Measurements from ENCODE around the gene DNMT3A.
A peak's percentile ranks its signal among the peaks of the same experiment; 100 is the strongest.

DNMT3A gene

DNA sequence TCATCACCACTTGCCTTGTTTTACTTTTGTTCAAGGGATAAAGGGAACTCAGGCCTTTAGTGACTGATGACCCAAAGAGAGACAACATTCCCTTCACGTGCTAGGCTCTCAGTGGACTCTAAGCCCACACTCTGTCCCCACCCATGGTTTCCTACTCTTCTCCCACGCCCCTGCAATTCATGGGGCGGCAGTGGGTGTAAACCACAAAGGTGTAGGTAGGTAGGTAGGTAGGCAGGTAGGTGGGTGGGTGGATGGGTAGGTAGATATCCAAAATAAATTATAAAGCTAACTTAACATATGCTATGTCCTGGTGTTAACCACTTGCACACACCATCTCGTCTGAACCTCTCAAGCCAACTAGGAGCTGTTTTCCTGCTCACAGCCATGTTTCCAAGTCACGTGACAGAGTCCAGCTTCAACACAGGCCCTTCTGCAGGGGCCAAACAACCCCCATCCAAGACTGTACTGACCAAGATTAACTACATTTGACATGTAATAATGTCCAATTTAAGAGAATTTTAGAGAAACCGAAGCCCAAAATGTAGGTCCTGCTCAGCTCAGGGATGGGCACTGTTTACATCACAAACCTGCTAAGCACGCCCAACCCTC, 33.7 kb downstream of the DNMT3A start:
- DNase-seq (ENCODE audit: low read depth in 3 of 3, low spot score in 1 of 3) = no peak

DNA sequence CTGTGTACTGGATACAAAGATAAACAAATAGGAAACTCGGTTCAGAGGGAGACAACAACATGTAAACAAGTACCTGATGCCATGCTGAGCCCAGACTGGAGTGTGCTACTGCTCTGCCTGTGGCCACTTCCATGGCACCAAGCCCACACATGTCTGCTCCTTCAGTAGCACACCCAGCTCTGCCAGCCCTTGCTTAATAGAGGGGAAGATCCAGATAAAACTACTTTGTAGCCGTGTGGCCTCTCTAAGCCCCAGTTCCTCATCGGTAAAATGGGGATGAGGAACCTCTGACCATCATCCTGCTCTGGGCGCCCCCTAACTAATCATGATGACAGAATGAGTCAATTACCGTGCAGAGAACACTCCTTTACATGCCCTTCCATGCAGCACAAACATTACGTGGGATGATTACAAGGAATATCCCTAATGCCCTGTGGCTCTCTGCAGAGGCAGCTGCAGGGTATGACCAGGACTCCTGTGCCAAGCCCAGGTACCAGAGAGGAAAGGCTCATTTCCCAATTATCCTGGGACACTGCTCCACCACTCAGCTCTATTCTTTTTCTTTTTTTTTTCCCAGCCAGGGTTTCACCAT, 34.9 kb downstream of the DNMT3A start:
- no peak for DNase-seq (ENCODE audit: low read depth in 3 of 3, low spot score in 1 of 3)

DNA sequence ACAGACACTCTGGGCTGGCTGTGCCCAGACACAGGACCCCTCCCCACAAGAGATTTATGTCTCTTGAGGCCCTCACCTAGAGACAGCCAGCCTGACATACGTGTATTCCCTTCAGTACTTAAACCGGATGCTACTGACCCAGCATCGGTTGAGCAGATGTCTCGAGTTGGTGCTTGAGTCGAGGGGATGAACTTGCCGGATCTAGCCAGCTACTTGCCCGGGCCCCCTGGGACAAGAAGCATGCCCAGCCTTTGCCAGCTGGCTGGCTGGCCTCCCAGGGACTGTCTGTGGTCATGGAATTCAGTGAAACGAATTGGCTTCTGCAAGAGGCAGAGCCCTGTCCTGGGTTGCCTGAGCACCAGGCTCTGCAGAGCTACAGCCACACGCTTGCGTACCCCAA, 36.0 kb downstream of the DNMT3A start:
- DNase-seq (ENCODE audit: low read depth in 3 of 3, low spot score in 1 of 3) = no peak

DNA sequence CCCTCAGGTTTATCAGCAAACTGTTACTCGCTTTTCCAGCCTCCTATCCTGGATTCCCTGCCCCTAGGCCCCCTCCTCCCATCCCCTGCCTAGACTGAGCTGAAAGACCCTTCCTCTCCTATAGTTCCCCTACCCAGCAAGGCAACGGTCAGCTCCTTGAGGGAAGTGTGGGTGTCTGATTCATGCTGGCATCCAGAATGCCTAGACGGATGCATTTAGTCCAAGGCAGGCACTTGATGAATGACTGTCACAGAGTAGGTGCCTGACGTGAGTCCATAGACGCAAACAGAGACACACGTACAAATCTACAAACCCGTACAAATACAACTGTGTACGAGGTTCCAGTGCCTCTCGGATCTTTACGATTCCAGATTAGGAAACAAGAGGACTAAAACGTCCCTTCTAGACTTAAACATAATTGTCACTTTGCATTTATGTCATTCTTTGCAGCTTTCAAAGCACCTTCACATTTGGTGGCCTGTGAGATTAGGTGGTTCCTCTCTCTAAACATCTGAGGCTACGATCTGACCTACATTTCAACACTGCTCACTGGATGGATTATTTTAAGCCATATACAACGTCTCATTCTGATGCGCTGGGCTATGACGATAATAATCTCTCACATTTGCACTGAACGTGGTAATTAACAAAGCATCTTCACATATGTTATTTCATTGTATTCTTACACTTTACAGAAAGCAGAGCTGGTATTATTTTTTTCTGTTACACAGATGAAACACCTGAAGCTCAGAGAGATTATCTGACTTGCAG, 36.7 kb downstream of the DNMT3A start:
- DNase-seq (ENCODE audit: low read depth in 3 of 3, low spot score in 1 of 3) = no peak

DNA sequence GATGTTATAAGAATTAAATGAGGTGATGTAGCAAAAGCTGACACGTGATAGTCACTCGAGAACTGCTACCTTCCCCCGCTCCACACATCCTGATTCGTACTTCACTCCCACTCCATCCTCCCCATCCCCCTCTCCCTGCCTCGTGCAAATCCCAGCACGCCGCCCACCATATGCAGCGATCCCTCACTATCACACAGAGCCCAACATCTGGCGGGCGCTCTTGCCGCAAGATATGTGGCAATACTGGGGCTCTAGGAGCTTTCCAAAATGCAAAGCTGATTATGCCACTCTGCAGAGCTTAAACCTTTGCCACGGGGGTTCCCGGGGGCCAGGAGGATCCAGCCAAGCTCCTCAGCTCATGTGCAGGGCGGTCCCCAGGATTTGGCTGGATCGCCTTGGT, 37.4 kb downstream of the DNMT3A start:
- no peak for DNase-seq (ENCODE audit: low read depth in 3 of 3, low spot score in 1 of 3)

DNA sequence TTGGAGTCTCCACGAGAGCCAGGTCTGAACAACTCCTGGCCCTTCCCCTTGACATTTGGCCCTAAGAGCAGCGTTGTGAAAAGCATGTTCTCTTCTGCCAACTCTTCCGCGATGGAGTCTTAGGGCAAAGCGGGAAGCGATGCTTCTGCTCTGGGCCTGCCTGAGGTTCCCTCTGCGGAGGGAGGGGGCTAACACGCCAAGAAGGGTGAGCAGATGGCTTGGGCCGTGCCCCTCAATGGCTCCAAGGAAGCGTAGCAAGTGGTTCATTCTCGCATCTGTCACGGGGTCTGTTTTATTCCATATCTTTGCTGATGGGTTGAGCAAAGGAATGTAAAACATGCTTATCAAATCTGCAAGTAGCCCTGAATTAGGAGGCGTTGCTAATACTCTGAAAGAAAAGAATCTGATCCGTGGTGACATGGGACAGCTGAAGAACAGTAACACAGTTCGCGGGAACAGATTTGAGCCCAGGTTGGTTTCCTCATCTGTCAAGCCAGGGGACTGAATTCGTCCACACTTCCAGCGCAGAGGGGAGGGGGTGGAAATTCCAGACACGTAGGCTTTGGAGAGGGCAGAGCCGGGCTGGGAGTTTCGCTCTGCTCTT, 38.0 kb downstream of the DNMT3A start:
- no peak for DNase-seq (ENCODE audit: low read depth in 3 of 3, low spot score in 1 of 3)

DNA sequence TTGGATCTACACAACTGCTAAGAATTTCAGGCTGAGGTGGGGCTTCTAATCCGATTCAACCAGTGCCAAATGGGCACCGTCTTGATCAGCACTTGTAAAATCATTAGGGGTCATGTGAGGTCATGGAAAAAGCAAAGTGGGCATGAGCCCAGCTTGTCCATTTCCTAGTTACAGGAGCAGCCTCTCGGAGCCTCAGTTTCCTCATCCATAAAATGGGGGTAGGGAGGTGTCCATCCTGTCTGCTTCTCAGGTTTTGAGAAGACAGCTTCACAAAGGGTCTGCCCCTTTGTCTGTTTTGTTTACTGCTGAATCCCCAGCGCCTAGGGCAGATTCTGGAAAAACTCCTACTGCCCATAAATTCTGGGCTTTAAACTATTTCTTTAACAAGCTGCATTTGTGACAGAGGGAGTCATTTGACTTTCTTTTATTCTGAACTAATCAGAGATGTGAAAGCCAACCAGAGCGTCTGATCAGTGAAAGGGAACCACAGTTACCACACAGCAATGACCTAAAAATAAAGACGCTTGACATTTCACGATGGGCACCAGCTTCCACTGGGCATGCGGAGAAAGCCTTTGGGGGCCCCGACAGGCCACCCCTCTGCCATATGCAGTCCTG, 38.9 kb downstream of the DNMT3A start:
- DNase-seq (ENCODE audit: low read depth in 3 of 3, low spot score in 1 of 3) = no peak

DNA sequence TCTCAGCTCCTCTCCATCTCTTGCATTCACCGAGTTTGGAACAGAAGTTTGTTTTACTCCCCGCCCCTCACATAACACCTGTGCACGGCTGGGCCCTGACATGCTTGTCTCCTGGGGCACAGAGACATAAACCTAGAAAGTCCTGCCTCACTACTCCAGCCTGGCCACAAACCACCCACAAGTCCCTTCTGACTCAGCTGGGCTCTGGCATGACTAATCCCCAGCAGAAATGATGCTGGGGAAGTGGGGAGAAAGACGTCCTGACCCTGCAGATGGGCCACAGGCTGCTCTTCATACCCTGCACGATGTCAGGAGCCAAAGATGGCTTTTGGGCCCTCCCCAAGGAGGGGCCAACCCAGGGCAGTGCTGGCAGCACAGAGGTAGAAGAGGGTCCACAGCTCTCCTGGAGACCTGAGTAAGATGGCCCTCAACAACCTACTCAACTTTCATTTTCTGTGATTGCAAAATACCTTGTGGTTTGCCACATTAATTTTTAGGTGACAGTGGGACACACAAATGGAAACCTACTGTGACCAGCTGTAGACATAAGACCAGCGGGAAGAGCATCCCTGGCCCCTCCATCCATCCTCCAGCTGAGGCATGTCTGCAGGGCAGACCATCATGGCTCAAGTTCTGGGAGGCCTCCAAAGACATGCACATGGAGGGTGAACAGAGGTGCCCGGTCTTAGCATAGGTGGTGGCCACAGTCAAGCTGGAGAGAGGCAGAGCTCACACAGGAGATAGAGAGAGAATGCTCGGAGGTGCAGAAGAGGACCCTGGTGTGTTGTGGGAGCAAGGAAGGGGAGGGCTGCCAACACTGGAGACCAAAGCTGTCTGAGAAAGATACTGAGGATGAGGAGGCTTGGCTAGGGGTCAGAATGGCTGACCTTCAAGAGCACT, 40.0 kb downstream of the DNMT3A start:
- DNase-seq (ENCODE audit: low read depth in 3 of 3, low spot score in 1 of 3) = peak in 1 of 3 donors; percentile 32

- no peak for DNase-seq (ENCODE audit: low read depth in 3 of 3, low spot score in 1 of 3)
These were observed 41.7 kb downstream of the DNMT3A start for GRCh38 chr2:25300001-25300400.

GRCh38 chr2:25298776-25299431, 42.8 kb downstream of the DNMT3A start:
- no peak for DNase-seq (ENCODE audit: low read depth in 3 of 3, low spot score in 1 of 3)

DNA sequence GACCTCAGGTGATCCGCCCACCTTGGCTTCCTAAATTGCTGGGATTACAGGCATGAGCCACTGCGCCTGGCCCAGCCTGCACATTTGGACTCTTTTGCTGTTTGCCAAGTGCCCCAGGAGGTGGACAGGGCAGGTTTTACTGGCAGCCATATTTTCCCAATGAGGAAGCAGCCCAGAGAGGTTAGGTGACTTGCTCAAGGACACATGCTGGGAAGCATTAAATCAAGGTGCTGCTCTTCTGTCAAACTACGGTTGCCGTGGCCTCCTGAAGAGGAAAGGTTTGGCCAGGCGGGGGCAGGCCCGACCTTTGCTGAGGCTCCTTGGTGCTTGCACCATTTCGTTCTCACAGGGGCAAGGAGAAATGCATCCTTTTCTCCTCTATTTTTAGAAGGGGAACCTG, 44.0 kb downstream of the DNMT3A start:
- no peak for DNase-seq (ENCODE audit: low read depth in 3 of 3, low spot score in 1 of 3)

DNA sequence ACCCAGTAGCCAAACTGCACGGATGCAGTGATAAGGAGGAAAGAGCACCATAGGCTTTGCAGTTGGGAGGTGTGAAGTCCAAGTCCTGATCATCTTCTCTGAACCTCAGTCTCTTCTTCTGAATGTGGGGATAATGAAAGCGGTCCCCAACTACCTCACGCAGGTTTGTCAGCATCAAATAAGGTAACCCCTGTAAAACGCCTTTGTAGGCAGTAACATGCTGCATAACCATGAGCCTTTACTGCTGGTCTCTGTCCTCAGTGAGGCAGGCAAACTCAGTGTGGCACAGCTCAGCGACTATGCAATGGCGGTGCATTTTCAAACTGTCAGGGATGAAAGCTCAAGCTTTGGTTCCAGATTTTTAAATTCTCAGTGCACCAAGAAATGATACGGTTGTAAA, 46.1 kb downstream of the DNMT3A start:
- no peak for DNase-seq (ENCODE audit: low read depth in 3 of 3, low spot score in 1 of 3)

DNA sequence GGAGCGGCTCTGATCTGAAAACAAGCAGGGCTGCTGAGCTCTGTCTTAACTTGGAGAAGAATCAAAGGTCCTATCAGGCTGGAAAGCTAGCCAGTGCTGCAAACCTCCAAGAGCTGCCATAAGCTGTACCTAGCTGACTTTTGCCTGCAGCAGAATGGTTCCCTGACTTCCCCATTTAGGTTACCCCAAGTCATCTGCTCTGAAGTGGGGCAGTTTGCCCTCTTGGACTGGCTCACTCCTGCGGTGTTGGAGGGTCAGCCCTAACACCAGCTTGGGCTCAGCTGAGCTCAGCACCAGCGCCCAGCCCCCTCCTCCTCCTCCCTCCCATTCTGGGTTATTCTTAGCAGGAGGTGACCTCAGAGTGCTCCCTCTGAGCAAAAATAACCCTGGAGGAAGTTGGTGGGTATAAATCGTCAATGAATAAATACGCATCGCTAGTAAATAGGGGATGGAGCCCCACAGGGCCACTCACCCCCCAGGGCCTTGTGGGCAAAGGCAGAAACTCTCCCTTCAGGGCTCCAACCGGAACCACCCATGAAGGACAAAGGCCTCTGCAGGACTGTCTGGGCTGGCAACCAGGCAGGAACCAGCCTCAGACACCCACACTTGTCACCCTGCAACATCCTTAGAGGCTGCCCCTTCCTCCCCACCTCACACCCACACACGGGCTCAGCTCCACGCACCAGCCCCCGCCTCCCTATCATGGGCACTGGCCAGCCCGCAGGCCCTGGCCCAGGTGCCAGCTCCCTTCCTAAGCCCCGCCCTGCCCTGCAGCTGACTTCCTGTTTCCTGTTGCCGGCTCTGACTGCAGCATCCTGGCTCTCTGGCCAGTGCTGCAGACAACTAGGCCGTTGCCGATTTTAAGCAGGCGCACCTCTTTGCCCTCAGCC, 46.9 kb downstream of the DNMT3A start:
- DNase-seq (ENCODE audit: low read depth in 3 of 3, low spot score in 1 of 3) = peak in 1 of 3 donors; percentile 47

GRCh38 chr2:25293958-25294562, 47.7 kb downstream of the DNMT3A start:
- no peak for DNase-seq (ENCODE audit: low read depth in 3 of 3, low spot score in 1 of 3)

GRCh38 chr2:25293145-25293544, 48.6 kb downstream of the DNMT3A start:
- DNase-seq (ENCODE audit: low read depth in 3 of 3, low spot score in 1 of 3) = no peak

- no peak for DNase-seq (ENCODE audit: low read depth in 3 of 3, low spot score in 1 of 3)
These were observed 49.3 kb downstream of the DNMT3A start for GRCh38 chr2:25292408-25292807.

- DNase-seq (ENCODE audit: low read depth in 3 of 3, low spot score in 1 of 3) = no peak
These were observed 50.8 kb downstream of the DNMT3A start for GRCh38 chr2:25290811-25291495.

Measured in stimulated activated CD4-positive, alpha-beta T cell treated with anti-CD3 and anti-CD28 coated beads, TNF-alpha, amount 100 ng/mL, for 1 hour (primary cell).